Measurements from ENCODE around the gene SUGP1. TPM values are rescaled to one million over a fixed set of nuclear protein-coding genes. Genes with fewer than 3 reads are reported as not detected.
A peak's percentile ranks its signal among the peaks of the same experiment; 100 is the strongest.

The SUGP1 gene
- polyA plus RNA-seq, 1 of the 3 experiments (the other 2 are of a cell fraction): 43.2 TPM

DNA sequence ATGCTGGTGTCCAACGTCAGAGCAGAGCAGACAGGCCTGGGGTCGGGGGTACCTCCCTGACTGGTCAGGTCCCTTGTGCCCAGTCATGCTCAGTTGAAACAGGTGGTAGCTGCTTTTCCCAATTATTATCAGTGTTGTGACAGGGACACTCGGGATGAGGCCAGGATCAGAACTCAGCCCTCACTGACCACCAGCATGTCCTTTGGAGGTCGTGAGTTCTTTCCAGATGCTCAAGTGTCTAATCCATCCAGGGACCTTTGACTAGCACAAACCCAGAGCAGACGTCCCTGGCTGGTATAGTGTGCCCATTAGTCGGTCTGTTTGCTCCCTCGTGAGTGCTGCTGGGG, 22.7 kb upstream of the SUGP1 start:
- 60% methylated on average over 3 of the region's 7 CpGs for WGBS (ENCODE audit: low lambda C conversion rate)

DNA sequence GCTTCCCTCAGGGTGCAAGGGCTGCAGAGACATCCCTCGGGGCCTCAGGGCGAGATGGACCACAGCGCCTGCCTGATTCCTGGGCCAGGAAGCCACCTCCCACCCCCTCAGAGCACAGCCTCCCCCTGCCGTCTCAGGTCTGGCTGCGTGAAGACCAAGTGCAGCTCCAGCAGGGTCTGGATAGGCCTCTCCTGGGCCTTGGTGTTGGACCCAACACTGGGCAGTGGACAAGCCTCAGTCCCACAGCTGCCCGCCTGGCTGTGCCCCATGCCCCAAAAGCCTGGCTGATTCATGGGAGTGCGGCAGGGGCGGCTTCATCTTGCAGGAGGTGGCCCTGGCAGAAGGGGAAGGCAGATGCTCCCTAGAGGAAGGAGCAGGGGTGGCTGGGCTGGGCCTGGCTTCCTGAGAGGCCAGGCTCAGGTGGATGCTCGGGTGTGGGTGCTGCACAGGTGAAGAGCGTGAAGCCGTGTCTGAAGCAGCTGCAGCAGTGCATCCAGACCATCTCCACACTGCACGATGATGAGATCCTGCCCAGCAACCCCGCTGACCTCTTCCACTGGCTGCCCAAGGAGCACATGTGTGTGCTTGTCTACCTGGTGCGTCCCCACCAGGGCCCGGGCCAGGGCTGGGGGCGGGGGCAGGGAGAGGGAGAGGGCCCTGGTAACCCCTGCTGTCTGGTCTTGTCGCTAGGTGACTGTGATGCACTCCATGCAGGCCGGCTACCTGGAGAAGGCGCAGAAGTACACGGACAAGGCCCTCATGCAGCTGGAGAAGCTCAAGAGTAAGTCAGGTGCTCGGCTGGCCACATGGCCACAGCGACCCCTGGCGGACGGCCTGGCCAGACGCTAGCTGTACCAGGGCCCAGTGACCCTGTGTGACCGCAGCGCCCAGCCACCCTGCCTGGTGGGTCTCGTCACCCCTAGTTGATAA, 22.0 kb upstream of the SUGP1 start:
- ChIA-PET POLR2A (interaction anchor here (0.6 to 1.0 kb wide), 3 partner anchors 9 to 149 kb away, joined by 3 to 6 read pairs (median 3); no protein-coding TSS in a partner anchor), CTCF (interaction anchor here (0.6 to 3.7 kb wide), 55 partner anchors 10 to 282 kb away, joined by 3 to 55 read pairs (median 5); partner anchors contain the start of genes BORCS8, MAU2, MEF2B and NR2C2AP)
- H3K4me1 ChIP-seq (ENCODE audit: control insufficient read depth in 1 of 2, insufficient read depth in 2 of 2, low read depth in 1 of 2, low read length in 1 of 2): no peaks in the 10 kb centered on the region
- peak; percentile 94 for DNase-seq
- no peak overlapping the region for H2AFZ ChIP-seq (ENCODE audit: low read depth)
- H3K4me2 ChIP-seq: no peak overlapping the region
- WGBS (ENCODE audit: low lambda C conversion rate): 50% methylated on average over 19 of the region's 28 CpGs
- no peaks in the 10 kb centered on the region for H3K27me3 ChIP-seq (ENCODE audit: insufficient read depth)
- H3K9me2 ChIP-seq: no peaks in the 10 kb centered on the region
- no peaks in the 10 kb centered on the region for H3K79me2 ChIP-seq (ENCODE audit: insufficient read depth)
- H3K9ac ChIP-seq: no peak overlapping the region
- H3K27ac ChIP-seq (ENCODE audit: low read depth in 2 of 2, low read length in 1 of 2): no peak overlapping the region; a peak in 1 of 4 replicates
- H3F3A ChIP-seq (replicated peaks; ENCODE audit: insufficient read depth): no peaks in the 10 kb centered on the region
- no peaks in the 10 kb centered on the region for H4K20me1 ChIP-seq (ENCODE audit: insufficient read depth)
- H3K36me3 ChIP-seq (replicated peaks in 1 of 2; ENCODE audit: control insufficient read depth in 1 of 2, insufficient read depth in 2 of 2, low read length in 1 of 2): peaks cover 25 to 71% of the 10 kb centered on the region in 2 experiments
- peak overlapping the region in 1 of 2 experiments; percentile 44; a peak in 1 of 4 replicates for H3K4me3 ChIP-seq (ENCODE audit: low read depth in 2 of 2, low read length in 1 of 2)
- H3K9me3 ChIP-seq: no peaks in the 10 kb centered on the region
- TF ChIP-seq FOXJ3 (CRISPR knock-in tag; IDR thresholded peaks at IDR 0.05) (no peak), RFX5 (IDR thresholded peaks at IDR 0.05; ENCODE audit: low read length) (no peak), POLR2AphosphoS5 (IDR thresholded peaks at IDR 0.05; ENCODE audit: low read depth, low read length) (no peak), YY1 (IDR thresholded peaks at IDR 0.05; ENCODE audit: low read depth) (no peak), FOXM1 (IDR thresholded peaks at IDR 0.05; ENCODE audit: low read depth) (no peak), FOSL2 (IDR thresholded peaks at IDR 0.05; ENCODE audit: borderline replicate concordance, low read depth) (no peak), TCF12 (IDR thresholded peaks at IDR 0.05) (no peak), TEAD4 (IDR thresholded peaks at IDR 0.05; ENCODE audit: borderline replicate concordance, insufficient read depth) (no peak), EP300 (IDR thresholded peaks at IDR 0.05; ENCODE audit: borderline replicate concordance in 1 of 2, low read depth in 1 of 2, low read length in 1 of 2) (no peak), RAD21 (IDR thresholded peaks at IDR 0.05; ENCODE audit: low read length) (peak; percentile 70), GABPA (IDR thresholded peaks at IDR 0.05; ENCODE audit: low read depth) (no peak), MEF2A (IDR thresholded peaks at IDR 0.05; ENCODE audit: borderline replicate concordance, low read depth) (no peak)
- TF ChIP-seq, protein P1, sequence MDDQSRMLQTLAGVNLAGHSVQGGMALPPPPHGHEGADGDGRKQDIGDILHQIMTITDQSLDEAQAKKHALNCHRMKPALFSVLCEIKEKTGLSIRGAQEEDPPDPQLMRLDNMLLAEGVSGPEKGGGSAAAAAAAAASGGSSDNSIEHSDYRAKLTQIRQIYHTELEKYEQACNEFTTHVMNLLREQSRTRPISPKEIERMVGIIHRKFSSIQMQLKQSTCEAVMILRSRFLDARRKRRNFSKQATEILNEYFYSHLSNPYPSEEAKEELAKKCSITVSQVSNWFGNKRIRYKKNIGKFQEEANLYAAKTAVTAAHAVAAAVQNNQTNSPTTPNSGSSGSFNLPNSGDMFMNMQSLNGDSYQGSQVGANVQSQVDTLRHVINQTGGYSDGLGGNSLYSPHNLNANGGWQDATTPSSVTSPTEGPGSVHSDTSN (IDR thresholded peaks at IDR 0.05): no peak
- TF ChIP-seq, protein P2, sequence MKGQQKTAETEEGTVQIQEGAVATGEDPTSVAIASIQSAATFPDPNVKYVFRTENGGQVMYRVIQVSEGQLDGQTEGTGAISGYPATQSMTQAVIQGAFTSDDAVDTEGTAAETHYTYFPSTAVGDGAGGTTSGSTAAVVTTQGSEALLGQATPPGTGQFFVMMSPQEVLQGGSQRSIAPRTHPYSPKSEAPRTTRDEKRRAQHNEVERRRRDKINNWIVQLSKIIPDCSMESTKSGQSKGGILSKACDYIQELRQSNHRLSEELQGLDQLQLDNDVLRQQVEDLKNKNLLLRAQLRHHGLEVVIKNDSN (IDR thresholded peaks at IDR 0.05; ENCODE audit: borderline replicate concordance, low read depth): no peak; the same call in 1 of the 2 replicates
- TF ChIP-seq, protein P3, sequence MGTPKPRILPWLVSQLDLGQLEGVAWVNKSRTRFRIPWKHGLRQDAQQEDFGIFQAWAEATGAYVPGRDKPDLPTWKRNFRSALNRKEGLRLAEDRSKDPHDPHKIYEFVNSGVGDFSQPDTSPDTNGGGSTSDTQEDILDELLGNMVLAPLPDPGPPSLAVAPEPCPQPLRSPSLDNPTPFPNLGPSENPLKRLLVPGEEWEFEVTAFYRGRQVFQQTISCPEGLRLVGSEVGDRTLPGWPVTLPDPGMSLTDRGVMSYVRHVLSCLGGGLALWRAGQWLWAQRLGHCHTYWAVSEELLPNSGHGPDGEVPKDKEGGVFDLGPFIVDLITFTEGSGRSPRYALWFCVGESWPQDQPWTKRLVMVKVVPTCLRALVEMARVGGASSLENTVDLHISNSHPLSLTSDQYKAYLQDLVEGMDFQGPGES (IDR thresholded peaks at IDR 0.05; ENCODE audit: low read depth, low read length): no peak

More for the DNA sequence above, 22.7 kb upstream of the SUGP1 start:
- no peaks in the 10 kb centered on the region for H3K9me3 ChIP-seq
- H3K4me1 ChIP-seq (ENCODE audit: control insufficient read depth in 1 of 2, insufficient read depth in 2 of 2, low read depth in 1 of 2, low read length in 1 of 2): no peaks in the 10 kb centered on the region
- H3K9me2 ChIP-seq: no peaks in the 10 kb centered on the region
- H3K4me3 ChIP-seq (ENCODE audit: low read depth in 2 of 2, low read length in 1 of 2): peak overlapping the region in 1 of 2 experiments; percentile 44; a peak in 1 of 4 replicates
- H3K36me3 ChIP-seq (replicated peaks in 1 of 2; ENCODE audit: control insufficient read depth in 1 of 2, insufficient read depth in 2 of 2, low read length in 1 of 2): peaks cover 25 to 69% of the 10 kb centered on the region in 2 experiments
- no peaks in the 10 kb centered on the region for H3K79me2 ChIP-seq (ENCODE audit: insufficient read depth)
- H3K27ac ChIP-seq (ENCODE audit: low read depth in 2 of 2, low read length in 1 of 2): no peak overlapping the region
- ChIA-PET CTCF (interaction anchor here (0.7 to 3.7 kb wide), 46 partner anchors 10 to 282 kb away, joined by 3 to 55 read pairs (median 5); partner anchors contain the start of genes BORCS8, MAU2, MEF2B and NR2C2AP), POLR2A (interaction anchor here (1.0 kb wide), 1 partner anchor 10 kb away, joined by 6 read pairs; no protein-coding TSS in a partner anchor)
- H3K4me2 ChIP-seq: no peak overlapping the region
- TF ChIP-seq TEAD4 (IDR thresholded peaks at IDR 0.05; ENCODE audit: borderline replicate concordance, insufficient read depth) (no peak), CTCF (IDR thresholded peaks at IDR 0.05) (peak; percentile 21; the same call in 1 of the 2 replicates), MAX (IDR thresholded peaks at IDR 0.05; ENCODE audit: low read depth) (no peak)
- H3K9ac ChIP-seq: no peak overlapping the region
- no peaks in the 10 kb centered on the region for H3F3A ChIP-seq (replicated peaks; ENCODE audit: insufficient read depth)
- no peaks in the 10 kb centered on the region for H4K20me1 ChIP-seq (ENCODE audit: insufficient read depth)
- no peak overlapping the region for H2AFZ ChIP-seq (ENCODE audit: low read depth)
- H3K27me3 ChIP-seq (ENCODE audit: insufficient read depth): no peaks in the 10 kb centered on the region
- DNase-seq: no peak
